CD4-positive, alpha-beta T cell treated with Interleukin-2 at 100 ng/mL for 4 hours (primary cell): ENCODE results near the gene IFI30.
A peak's percentile ranks its signal among the peaks of the same experiment; 100 is the strongest.
"Not testable (repeated sequence)": the region's sequence is repeated elsewhere in the genome, so short reads cannot be mapped to it uniquely, and the experiment has no call there.

ENCODE experiments used
- DNase-seq: peaks from one replicate; pipeline ENCODE4 v3.0.0-alpha.2; 2020; ENCODE audit warnings: low spot score

IFI30 gene

DNA sequence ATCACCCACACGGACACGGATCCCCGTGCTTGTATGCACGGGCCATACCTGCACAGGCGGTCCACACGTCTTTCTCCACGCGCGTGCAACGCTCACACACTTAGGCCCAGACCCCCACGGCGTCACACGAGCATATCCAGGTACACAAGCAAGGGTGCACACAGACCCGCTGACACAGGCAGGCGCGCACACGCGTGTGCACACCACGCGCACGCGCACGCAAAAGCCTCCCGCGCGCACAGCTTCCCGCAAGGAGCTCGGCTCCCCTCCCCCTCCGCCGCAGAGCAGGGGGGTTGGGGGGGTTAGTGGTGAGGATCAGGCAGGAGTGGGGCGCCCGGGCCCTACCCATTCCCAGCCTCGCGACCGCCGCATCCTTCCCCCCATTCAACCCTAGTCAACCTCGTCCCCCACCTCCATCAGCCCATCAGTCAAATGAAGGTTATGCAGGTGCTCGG is 29.8 kb downstream of the IFI30 start:
- DNase-seq, result peak; percentile 29

DNA sequence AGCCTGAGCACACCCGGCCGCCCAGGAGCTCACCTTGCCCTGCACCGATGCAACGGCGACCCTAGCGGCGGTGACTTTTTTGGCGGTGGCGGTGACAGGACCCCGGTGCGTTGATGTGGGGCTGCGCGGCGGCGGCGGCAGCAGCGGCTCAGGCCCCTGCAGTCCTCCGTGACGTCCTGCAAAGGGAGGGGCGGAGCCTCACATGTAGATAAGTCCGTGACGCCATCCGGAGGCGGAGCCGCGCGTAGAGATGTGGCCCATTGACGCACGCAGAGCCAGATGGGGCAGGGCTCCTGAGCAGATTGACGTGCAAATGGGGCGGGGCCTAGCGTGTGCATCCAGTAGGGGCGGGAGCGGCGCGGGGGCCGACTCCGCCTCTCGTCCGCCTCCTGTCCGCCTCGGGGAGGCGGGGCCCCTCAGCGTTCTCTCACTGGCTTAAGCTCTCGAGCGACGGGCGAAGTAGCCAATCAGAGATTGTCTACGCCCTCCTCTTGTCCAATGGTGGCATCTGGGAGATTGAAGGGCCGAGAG is 30.3 kb downstream of the IFI30 start, which contains the start of gene RAB3A:
RAB3A (minus strand) TSS at position 180 of the 531 bp plus-strand sequence. CDS start 1,302 bp downstream, outside the sequence.
- peak; percentile 99 for DNase-seq

DNA sequence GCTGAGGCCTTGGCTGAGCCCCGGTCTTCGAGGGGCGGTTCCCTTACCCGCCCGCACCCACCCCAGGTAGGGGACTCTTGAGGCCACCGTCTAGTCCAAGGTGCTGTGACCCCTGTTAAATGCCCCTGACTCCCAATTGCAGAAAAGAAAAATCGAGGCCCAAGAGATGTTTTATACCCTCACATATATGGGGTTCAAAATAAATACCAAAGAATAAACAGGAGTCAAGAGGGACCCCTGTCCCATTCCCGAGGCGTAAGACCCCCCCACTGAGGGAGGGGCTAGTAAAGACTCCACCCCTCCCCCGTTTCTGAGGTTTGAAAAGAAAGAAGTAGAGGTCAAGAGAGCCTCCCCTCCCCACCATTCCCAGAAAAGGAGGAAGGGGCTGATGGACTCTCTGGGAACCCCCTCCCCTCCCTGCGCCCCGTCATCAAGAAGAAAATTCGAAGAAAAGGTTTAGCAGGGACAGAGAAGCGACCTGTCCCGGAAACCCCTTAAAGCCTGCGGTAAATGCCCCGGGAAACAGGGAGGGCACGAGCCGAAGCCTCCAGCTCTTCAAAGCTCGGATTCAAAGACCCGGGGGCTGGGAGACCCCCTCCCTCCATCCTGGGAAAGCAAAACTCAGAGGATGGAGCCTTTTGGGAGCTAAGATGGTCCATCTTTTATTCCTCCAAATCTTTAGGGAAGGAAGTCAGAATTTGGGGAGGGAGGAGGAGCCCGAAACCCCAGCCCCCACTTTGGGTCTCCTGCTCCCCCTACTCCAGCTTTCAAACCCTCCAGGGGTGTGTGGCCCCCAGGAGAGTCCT is 31.0 kb downstream of the IFI30 start:
- DNase-seq, result peak; percentile 46

DNA sequence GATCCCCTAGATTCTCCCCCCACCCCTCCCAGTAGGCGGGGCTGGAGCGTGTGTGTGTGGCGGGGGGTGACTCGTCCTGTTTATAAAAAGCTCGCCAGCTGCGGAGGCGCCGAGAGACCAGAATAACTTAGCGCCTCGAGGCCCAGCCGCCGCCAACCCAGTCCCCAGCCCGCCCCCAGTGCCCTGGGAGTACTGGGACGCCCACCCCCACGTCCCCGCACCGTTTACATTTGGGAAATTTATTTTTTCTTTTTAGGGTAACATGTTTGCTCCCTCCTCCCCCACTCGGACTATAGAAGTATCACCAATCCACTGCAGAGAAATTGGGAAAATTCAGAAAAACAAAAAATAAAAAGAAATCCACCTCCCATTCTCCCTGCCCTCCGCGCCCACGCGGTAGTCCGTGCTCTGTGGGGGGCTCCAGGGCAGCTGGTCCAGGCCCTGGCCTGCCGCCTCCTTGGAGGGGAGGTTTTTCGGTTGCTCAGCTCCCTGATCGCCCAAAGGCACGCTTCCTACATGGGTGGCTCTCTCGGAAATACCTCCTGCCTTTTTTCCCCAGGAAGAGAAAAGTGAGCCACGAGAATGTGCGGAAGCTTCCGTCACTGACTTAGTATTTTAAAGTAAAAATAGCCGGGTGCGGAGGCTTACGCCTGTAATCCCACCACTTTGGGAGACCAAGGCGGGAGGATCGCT is 31.7 kb downstream of the IFI30 start:
- DNase-seq, result peak; percentile 60

DNA sequence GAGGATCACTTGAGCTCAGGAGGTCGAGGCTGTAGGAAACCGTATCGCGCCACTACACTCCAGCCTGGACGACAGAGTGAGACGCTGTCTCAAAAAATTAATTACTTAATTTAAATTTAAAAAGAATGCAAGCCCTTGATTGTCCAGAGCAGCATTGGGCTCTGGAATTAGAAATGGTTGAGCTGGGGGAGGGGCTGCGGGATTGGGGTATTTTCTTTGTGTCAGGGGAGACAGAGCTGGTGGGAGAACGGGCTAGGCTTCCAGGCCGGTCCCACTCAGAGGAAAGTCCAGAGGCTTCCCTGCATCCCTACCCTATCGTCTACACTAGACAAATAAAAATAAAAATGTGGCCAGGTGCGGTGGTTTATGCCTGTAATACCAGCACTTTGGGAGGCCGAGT is 32.4 kb downstream of the IFI30 start:
- no peak for DNase-seq

DNA sequence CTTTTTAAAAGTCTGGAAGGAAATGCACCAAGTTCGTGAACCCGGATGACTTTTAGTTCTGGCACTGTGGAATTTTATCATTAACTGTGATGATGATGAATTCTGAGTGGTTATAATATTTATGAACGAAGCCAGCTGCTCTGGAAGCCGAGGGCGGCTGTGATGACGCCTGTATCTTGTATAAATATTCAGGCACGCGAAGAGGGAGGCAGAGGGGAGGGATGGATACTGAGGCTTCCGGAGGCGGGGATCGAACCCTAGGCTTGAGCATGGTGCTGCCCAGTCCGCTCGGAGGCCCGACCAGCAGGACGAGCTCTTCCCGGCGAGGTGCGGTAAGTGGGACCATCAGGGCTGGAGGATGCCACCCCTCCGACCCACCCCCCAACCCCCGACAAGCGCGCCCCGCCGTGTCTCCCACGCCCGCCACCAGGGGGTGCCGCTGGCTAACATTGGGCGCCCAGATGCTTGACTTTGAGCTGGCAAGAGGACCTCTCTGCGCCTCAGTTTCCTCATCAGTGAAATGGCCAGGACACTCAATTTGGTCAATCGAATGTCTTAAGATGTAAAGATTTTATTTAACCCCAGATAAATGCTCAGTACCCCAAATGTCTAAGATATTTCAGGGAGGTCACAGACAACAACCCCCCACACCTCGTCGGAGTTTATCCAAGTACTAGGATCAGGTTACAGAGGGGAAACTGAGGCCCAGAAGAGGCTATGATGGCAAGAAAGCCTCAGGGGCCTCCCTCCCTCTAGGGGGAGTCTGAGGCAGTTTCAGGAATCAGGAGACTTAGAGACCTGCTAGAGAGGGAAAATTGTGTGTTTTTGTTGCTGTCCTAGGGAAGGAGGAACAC is 34.7 kb downstream of the IFI30 start:
- DNase-seq, result peak; percentile 47

DNA sequence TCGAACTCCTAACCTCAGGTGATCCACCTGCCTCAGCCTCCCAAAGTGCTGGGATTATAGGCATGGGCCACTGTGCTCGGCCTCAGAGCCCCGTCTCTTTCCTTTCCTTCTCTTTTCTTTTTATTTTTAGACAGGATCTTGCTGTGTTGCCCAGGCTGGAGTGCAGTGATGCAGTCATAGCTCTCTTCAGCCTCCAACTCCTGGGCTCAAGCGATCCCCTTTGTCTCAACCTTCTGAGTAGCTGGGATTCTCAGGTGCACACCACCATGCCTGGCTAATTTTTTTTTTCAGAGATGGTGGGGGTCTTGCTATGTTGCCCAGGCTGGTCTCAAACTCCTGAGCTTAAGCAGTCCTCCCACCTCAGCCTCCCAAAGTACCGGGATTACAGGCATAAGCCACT is 36.3 kb downstream of the IFI30 start:
- DNase-seq, result not testable (repeated sequence)

DNA sequence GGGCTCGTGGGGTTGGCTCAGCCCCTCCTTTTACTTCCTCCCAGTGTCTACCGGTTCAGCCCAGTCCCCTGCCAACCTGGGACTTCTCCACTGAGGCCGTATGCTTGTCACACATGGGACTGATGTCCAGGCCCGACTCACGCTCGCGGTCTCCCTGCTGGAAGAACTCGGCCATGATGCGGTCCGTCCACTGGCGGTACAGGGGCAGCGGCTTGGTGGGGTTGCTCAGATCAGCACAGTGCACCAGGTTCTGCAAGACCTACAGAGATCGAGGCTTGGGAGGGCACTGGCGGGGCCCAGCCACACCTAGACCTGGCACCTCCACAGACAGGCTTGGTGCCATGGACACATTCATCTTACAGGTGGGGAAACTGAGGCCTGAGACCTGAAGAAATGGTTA is 38.1 kb downstream of the IFI30 start:
- DNase-seq, result no peak

DNA sequence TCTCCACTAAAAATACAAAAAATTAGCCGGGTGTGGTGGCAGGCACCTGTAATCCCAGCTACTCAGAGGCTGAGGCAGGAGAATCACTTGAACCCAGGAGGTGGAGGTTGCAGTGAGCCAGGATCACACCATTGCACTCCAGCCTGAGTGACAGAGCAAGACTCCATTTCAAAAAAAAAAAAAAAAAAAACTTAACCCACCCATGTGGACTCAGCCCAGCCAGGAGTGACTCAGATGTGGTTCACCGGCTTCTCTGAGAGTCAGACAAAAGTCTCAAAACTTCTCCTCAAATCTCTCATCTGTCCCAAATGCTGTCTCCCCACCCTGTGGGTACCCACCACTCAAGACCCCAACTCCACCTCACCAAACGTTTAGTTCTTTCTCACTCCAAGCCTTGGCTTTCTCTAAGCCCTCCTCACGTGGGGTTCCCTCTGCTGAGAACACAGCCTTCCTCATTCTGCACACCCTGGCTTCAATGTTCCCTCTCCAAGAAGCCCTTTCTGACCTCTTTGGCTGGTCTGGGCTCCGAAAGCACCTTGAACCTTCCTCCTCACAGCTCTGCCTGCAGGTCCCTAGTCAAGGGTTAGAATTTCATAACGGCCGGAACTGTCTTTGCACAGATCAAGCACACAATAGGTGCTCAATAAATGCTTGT is 41.3 kb downstream of the IFI30 start:
- DNase-seq, result no peak

DNA sequence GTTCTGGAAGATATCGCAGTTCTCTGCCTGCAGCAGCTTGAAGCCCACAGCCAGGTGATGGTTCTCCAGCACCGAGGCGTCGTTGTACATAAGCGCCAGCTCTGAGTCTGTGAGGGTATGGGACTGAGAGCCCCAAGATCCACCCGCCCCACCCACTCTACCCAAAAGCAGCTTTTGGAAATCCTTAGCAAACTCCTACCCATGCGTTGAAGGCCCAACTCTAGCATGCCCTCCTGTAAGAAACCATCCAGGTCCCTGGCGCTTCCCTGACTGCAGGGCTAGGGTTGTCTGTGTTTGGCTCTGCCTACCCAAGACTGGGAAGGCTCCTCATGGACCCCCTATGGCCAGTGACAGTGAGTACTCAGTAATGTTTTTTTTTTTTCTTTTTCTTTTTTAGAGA is 43.2 kb downstream of the IFI30 start:
- no peak for DNase-seq

DNA sequence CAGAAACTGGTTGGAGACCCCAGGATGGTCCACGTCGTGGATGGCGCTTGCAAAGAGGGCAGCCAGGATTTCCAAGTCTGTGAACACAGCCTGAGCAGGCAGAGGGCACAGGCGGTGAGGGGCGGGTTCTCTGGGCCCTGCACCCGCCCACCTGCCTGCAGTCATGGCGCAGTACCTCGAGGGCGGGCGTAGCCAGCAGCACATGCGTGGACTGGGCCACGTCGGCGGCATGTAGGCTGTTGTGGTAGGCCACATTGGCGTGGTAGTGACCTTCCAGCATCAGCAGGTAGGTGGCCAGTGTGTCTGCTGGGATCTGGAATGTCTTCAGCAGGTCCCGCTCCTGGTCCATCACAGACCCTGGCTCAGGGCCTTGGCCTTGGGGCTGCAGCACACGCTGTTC is 44.5 kb downstream of the IFI30 start:
- no peak for DNase-seq

DNA sequence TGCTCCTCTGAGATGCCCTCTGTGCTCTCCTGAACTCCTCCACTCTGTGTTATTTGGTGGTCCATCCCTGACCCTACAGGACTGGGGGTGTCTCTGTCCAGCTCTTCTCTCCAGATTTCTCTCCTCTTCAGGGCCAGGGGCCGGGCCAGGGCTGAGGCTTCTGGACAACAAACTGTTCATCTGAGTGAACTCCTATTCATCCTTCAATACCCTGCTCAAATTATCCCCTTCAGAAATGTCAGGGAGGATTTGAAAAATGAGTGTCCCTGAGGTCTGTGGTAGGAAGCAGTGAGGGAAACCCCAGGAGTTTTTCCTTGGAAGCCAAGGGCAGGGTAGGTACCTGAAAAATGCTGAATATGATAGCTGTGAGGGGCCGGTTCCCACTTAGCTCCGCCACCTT is 45.0 kb downstream of the IFI30 start:
- DNase-seq, result no peak

DNA sequence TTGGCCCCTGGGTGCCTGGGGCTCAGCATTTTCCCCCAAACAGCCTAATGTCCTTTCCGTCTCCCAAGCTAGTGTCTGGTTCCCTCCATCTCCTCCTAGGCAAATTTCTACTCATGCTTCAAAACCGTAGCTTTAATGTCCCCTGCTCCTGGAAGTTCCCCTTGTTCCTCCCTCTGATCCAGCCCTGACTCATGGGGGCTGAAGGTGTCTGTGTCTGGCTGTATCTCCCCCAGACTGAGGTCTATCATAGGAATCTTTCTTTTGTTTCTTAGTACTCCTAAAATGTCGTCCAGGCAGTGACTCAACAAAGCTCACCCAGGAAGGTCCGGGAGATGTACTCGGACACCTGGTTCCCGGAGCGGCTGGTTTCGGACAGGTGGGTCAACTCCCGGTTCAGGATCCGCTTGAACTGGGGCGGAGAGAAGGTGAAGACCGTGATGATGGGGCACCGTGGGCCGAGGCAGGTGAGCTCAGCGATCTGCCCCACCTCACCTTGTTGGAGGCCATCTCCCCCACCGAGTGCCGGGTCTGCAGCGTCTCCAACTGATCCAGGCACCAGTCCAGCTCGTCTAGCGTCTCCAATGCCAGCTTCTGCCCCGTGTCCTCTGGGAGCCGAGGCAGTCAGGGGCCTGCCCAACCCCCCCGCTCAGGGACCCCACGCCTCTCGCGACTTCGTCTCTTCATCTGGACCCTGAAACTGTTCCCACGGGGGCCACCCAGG is 46.5 kb downstream of the IFI30 start:
- no peak for DNase-seq

DNA sequence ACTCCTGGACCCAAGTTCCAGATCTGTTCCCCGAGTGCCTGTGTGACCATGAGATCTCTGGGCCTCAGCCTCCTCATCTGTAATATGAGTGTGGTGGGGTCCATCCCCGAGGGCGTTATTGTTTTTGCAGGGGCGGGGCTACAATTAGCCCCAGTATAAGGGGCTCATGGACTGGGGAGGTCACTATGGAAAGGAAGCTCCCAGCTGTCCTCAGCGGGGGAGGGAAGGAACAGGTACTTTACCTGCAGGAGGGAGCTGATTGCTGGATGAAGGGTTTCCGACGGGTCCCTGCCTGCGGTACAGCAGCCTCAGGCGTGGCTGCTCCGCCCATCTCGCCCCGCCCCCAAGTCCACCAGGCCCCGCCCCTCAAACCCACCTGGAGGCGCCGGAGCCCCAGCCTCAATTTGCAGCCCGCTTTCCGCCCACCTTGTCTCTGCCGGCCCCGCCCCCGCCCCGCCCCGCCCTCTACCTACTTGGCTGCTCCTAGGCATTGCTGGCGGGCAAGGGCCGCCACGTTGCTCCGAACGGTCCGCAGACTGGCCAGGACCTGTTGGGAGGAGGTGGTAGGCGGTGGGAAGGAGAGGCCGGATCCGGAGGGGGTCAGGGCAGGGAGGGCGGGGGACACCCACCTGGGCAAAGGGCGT is 47.1 kb downstream of the IFI30 start:
- no peak for DNase-seq

DNA sequence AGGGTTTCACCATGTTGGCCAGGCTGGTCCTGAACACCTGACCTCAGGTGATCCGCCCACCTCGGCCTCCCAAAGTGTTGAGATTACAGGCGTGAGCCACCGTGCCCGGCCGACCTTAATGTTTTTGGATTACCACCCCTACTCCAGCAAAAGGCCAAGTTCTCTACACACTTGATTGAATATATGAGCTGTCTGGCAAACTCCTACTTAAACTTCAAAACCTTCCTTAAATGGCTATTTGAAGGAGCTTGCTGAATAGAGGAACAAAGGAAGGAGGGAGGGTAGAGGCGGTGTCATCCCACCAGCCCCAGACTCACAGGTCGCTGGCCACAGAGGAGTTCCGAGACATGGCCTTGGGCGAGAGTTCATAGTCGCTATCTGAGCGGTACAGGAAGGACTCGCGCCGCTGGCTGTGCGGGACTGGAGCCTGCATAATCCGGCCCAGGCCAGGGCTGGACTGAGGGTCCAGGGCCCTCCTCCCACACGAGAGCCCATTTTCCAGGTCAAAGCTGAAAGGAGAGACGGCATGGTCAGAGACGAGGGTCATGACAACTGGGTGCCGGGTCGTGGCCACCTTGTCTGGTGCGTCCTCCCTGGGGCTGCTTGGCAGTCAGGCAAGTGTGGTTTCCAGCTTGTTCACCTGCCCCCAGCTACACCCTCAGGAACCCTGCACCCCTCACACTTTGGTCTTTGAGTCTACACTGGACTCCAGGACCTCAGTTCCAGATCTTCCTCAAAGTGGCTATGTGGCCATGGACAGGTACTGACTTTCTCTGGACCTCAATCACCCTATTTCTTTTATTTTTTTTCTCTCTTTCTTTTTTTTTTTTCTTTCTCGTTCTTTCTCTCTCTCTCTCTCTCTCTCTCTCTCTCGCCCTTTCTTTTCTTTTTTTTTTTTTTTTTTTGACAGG is 48.5 kb downstream of the IFI30 start:
- DNase-seq, result no peak

DNA sequence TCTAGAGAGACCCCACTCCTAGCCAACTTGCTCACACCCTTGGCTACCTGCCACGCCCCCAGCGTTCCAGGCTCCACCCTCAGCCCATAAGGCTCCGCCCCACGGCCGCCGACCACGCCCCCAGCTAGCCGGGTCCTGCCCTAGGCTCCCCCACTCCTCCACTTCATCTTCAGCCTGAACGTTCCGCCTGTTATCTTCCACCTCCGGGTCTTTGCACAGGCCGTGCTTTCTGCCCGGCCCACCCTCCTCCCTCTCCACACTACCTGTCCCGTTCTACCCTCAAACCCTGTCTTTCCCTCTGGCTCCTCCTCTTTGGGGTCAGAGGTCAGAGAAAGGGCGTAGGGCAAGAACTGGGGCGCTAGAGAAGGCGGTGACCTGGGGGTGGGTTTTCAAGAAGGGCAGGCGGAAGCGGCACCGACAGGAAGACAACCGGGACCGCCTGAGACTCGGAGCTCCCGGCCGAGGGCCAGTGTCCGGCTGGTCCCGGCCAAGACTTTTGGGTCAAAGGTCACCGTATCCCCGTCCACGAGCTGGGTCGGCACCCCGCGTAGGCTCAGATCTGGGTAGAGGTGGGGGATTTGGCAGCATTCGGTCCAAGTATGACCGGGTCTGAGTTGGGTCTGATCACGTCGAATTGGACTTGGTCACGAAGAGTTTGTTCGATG is 50.4 kb downstream of the IFI30 start:
- DNase-seq, result no peak

DNA sequence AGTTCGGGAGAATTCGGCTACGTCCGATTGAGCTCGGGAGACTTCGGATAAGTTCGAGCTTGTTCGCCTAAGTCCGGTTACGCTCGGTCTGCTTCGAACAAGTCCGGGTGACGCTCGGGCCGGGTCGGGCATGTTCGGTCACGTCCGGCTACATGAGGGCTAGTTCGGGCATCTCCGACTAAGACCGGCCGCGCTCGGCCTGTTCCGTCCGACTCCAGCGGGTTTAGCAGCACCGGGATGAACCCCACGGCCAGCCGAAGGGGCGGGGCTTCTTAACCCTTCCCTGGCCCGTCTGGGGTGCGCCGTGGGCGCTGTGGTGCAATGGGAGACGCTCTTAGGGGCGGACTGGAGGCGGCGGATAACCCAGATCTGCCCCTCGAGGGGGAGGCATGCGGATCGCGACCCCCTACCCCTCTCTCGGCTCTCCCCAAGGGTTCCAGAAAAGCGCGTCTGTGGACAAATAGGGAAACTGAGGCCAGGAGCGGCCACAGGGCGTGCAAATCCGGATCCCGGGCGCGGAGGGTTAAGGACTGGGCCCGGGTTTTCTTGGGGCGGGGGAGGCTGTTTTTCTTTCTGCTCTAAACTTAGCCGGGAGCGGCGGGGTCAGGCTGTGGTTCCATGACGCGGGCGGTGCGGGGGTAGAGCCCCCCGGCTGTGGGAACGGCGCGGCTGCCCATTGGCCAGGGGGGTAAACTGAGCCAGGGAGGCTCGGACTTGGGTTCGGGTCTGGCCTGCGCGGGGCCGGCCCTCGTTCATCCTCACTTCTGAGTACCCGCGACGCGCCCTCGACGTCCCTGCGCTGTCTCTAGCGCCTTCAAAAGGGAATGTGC is 51.1 kb downstream of the IFI30 start:
- peak; percentile 89 for DNase-seq

DNA sequence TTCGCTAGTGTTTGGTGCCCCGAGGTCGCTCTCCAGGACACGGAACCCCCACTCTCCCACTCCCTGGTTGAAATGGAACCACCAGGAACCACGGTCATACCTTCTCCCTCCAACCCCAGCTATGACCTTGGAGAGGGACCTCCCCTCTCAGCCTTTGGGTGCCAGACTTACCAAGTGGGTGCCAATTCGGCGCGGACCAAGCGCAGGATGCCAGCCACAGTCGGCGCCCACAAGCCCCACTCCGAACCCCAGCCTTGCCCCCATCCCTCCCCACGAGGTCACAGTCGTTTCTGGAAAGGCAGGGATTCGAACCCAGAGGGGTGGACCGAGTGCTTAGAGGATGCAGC is 51.7 kb downstream of the IFI30 start:
- no peak for DNase-seq
